CD4-positive, alpha-beta T cell treated with Interleukin-17A for 1 hour (primary cell): Measurements from ENCODE around the gene FOXP1.

Experiments
- DNase-seq: peaks from one replicate; pipeline ENCODE4 v3.0.0-alpha.2; 2020

Gene FOXP1

GRCh38 chr3:70930066-70930465 lies 653.5 kb downstream of the FOXP1 start:
- no peak for DNase-seq

- DNase-seq = no peak
Observed at GRCh38 chr3:70927239-70927638, 656.3 kb downstream of the FOXP1 start.

- DNase-seq = no peak
Observed at GRCh38 chr3:70926835-70927234, 656.7 kb downstream of the FOXP1 start.

DNA sequence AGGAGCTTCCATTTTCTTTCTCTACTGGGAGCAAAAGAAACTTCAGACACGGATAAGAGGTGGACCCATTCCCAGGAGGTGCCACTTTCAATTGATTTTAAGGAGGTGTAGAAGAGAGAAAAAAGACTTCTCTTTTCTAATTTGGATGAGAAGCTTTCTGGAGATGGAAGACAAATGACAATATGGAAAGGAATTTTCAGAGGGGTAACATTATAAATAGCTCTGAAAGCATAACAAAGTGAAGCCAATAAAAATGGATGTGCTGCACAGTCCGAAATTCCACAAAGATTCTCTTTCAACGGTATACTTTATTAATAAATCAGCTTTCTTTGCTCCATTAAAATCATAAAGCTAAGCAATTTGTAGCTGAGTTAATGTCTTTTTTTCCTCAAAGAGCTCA lies 663.9 kb downstream of the FOXP1 start:
- DNase-seq = no peak

- DNase-seq = no peak
Observed at GRCh38 chr3:70919091-70919490, 664.4 kb downstream of the FOXP1 start.

DNA sequence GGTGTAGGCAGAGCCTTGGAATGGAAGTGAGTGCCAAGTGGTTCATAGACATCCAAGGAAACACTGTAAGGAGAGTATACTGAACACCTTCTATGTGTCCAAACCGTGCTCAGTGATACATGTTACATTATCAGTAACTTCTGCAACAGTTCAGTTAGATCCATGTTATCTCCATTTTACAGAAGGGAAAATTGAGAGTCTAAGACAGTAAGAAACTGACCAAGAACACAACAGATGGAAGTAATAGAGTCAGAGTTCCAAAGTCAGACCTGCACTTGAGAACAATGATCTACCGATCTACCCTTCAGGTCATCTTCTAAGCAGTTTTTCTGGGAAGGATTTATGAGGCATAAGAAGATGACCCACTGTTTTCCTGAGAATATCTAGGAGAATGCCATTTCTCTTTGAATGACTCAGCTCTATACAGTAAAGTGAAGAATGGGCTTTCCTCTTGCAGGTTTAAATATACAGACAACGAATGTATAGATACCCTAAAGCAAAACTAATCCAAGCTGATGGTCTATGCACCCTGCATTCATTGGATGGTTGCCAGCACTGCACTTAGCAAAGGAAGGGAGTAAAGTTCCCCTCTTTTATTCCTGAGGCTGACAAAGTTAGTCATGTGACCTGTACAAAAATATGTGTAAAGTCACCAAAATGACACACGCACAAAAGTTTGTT lies 667.0 kb downstream of the FOXP1 start:
- no peak for DNase-seq

DNA sequence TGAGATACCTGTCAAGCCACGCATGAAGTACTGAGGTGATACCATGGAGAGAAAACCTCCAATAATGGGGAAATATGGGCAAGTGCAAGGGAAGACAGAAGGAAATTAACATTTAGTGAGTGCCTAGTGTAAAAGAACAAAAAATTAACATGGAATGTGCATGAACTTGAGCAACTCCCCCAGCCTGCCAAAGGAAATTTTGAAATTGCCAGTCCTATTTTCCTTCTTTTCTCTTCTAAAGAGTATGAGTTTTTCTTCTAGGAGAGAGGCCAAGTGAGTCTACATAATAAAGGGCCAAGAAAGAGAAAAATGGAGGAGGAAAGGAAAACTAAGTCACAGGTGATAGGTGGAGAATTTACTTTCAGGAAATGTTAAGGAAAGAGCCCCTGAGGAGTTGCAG lies 668.7 kb downstream of the FOXP1 start:
- no peak for DNase-seq

DNA sequence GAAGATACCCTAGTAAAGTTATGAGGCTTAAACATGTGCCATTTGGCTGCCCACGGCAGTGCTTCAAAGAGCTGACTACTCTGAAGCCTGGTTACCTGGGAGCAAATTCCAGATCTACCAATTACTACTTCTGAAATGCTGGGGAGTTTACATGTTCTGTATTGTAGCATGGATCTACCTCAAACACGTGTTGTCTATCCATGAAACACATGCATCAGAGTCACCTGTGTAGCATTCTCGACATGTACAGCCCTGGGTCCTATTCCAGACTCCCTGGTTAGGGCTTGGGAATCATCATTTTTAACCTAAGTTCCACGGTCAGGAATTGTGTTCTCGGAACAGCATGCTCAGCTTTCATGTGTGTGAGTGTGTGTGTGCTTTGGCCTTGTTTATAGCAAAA lies 671.8 kb downstream of the FOXP1 start:
- no peak for DNase-seq

DNA sequence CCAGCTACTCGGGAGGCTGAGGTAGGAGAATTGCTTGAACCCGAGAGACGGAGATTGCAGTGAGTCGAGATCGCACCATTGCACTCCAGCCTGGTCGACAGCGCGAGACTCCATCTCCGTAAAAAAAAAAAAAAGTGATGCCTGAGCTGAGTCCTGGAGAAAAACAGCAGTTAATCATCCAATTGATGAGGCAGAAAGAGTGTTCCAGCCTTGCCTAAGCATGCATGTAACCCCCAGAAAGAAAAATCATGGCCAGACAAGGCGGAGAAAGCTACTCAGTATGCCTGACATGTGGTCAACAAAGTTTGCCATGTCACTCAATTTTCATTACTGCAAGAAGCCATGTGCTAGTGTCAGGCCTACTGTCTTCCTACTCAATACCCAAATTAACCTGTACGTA lies 678.0 kb downstream of the FOXP1 start:
- no peak for DNase-seq
